HepG2 (cell line): ENCODE results near the gene PRDM11. TPM values are rescaled to one million over a fixed set of nuclear protein-coding genes. Genes with fewer than 3 reads are reported as not detected.
A peak's percentile ranks its signal among the peaks of the same experiment; 100 is the strongest.

Experiments used
- AFF4 ChIP-seq: sonication (generic); formaldehyde crosslinking; IDR thresholded peaks from 2 replicates; pipeline ENCODE4 v1.4.0; 2020; ENCODE audit warnings: missing genetic modification reagents
- AHR ChIP-seq: IDR thresholded peaks from 2 replicates; pipeline ENCODE4 v1.6.1; 2018; ENCODE audit warnings: missing genetic modification reagents, missing compliant biosample characterization
- ARID5B ChIP-seq: IDR thresholded peaks from 2 replicates; pipeline ENCODE4 v1.4.0; 2020; ENCODE audit warnings: mild to moderate bottlenecking, missing genetic modification reagents
- HIC2 ChIP-seq: sonication (generic); formaldehyde crosslinking; IDR thresholded peaks from 2 replicates; pipeline ENCODE4 v1.9.0; 2022; ENCODE audit warnings: low read depth, missing genetic modification reagents
- HOXA7 ChIP-seq: sonication (generic); formaldehyde crosslinking; IDR thresholded peaks from 2 replicates; pipeline ENCODE4 v1.8.1; 2022; ENCODE audit warnings: mild to moderate bottlenecking, missing genetic modification reagents, moderate library complexity
- KAT7 ChIP-seq: IDR thresholded peaks from 2 replicates; pipeline ENCODE4 v1.6.1; 2018; ENCODE audit warnings: borderline replicate concordance, missing compliant biosample characterization
- KAT8 ChIP-seq: IDR thresholded peaks from 2 replicates; pipeline ENCODE4 v1.6.1; 2016; ENCODE audit warnings: missing genetic modification reagents, missing compliant biosample characterization
- KDM3A ChIP-seq: IDR thresholded peaks from 2 replicates; pipeline ENCODE4 v1.6.1; 2018; ENCODE audit warnings: low read depth, missing compliant biosample characterization
- KLF11 ChIP-seq: IDR thresholded peaks from 2 replicates; pipeline ENCODE4 v1.6.1; 2016; ENCODE audit warnings: missing compliant biosample characterization
- NFE2L2 ChIP-seq: fragments of 150-350 bp; IDR thresholded peaks from 2 replicates; pipeline ENCODE4 v1.6.1; 2014; ENCODE audit warnings: low read length
- PHF21A ChIP-seq: sonication (generic); formaldehyde crosslinking; IDR thresholded peaks from 2 replicates; pipeline ENCODE4 v1.5.0; 2020; ENCODE audit warnings: mild to moderate bottlenecking, missing genetic modification reagents
- RFX5 ChIP-seq: IDR thresholded peaks from 2 replicates; pipeline ENCODE4 v1.6.1; 2011; ENCODE audit warnings: low read depth, low read length, improper control_type of control experiment
- SP4 ChIP-seq: sonication (generic); formaldehyde crosslinking; IDR thresholded peaks from 2 replicates; pipeline ENCODE4 v1.8.1; 2023; ENCODE audit warnings: mild to moderate bottlenecking, missing genetic modification reagents
- TSC22D2 ChIP-seq: sonication (generic); formaldehyde crosslinking; IDR thresholded peaks from 2 replicates; pipeline ENCODE4 v1.5.1; 2020; ENCODE audit warnings: missing genetic modification reagents, mild to moderate bottlenecking, borderline replicate concordance
- ZMYM4 ChIP-seq: sonication (generic); formaldehyde crosslinking; IDR thresholded peaks from 2 replicates; pipeline ENCODE4 v1.8.1; 2023; ENCODE audit warnings: mild to moderate bottlenecking, missing genetic modification reagents
- ZNF24 ChIP-seq: fragments of 450-650 bp; IDR thresholded peaks from 2 replicates; pipeline ENCODE4 v1.6.1; 2017; ENCODE audit warnings: antibody characterized with exemption, mild to moderate bottlenecking
- ZNF331 ChIP-seq: sonication (generic); formaldehyde crosslinking; IDR thresholded peaks from 2 replicates; pipeline ENCODE4 v1.4.0; 2020; ENCODE audit warnings: missing genetic modification reagents
- ZNF430 ChIP-seq: sonication (generic); formaldehyde crosslinking; IDR thresholded peaks from 2 replicates; pipeline ENCODE4 v1.9.0; 2021; ENCODE audit warnings: mild to moderate bottlenecking, missing genetic modification reagents
- ZNF740 ChIP-seq: sonication (generic); formaldehyde crosslinking; IDR thresholded peaks from 2 replicates; pipeline ENCODE4 v1.4.0; 2020; ENCODE audit warnings: missing genetic modification reagents
- ZNF777 ChIP-seq: sonication (generic); formaldehyde crosslinking; IDR thresholded peaks from 2 replicates; pipeline ENCODE4 v1.4.0; 2020; ENCODE audit warnings: missing genetic modification reagents
- ZNF841 ChIP-seq: sonication (generic); formaldehyde crosslinking; IDR thresholded peaks from 2 replicates; pipeline ENCODE4 v1.8.1; 2023; ENCODE audit warnings: missing genetic modification reagents, borderline replicate concordance
- ZNF879 ChIP-seq: sonication (generic); formaldehyde crosslinking; IDR thresholded peaks from 2 replicates; pipeline ENCODE4 v1.8.1; 2023; ENCODE audit warnings: missing genetic modification reagents
- polyA plus RNA-seq, 8 experiments: library from polyadenylated mRNA; depleted of rRNA in 3 of 8; stranded (reverse) in 7 of 8; unstranded in 1 of 8; fragments of >200 nt; fragmentation: Illumina TruSeq in 4 of 8; extraction: Trizol in 4 of 8; gene quantifications; 2 replicates each; pipeline versions ENCODE4 v1.2.1 to v1.2.3, GENCODE V29; 2011 to 2016; ENCODE audit warnings: low read depth in 4 of 8, missing spikeins in 1 of 8, mixed read lengths in 1 of 8; ENCODE audit not compliant: insufficient read depth in 1 of 8
- total RNA-seq, 5 experiments: library from RNA; depleted of rRNA; stranded (reverse); fragments of >200 nt; fragmentation: Illumina TruSeq; extraction: Trizol; gene quantifications; 2 replicates each; pipeline ENCODE4 v1.2.3, GENCODE V29; 2016; ENCODE audit warnings: low read depth in 1 of 5

The PRDM11 gene
- total and polyA plus RNA-seq, 2 of the 13 experiments (the other 11 are each of a cell fraction or from before 2014, with no cell fraction given) = 3.4 to 4.7 TPM

- TF ChIP-seq HOXA7 = no peak
- TF ChIP-seq ARID5B = 0 out of 2 replicates have a peak, but pooled peaks have one; percentile 13
- no peak for TF ChIP-seq ZNF841 (CRISPR knock-in tag)
- TF ChIP-seq KAT8 (CRISPR knock-in tag) = peak; percentile 34; the same call in 1 of the 2 replicates
- TF ChIP-seq ZNF740 = peak; percentile 72
- no peak for TF ChIP-seq AFF4 (CRISPR knock-in tag)
- TF ChIP-seq SP4 (CRISPR knock-in tag) = peak; percentile 66; the same call in 1 of the 2 replicates
- TF ChIP-seq RFX5 = no peak
- no peak for TF ChIP-seq ZNF24
- TF ChIP-seq ZNF879 (CRISPR knock-in tag) = no peak
- no peak for TF ChIP-seq ZNF331 (CRISPR knock-in tag)
- TF ChIP-seq KLF11 = no peak
- no peak for TF ChIP-seq ZMYM4
- TF ChIP-seq KAT7 (CRISPR knock-in tag) = no peak
- TF ChIP-seq PHF21A (CRISPR knock-in tag) = no peak
- TF ChIP-seq AHR (CRISPR knock-in tag) = 0 out of 2 replicates have a peak, but pooled peaks have one; percentile 14
- TF ChIP-seq KDM3A (CRISPR knock-in tag) = no peak
- no peak for TF ChIP-seq HIC2 (CRISPR knock-in tag)
- no peak for TF ChIP-seq NFE2L2
- 0 out of 2 replicates have a peak, but pooled peaks have one; percentile 60 for TF ChIP-seq TSC22D2 (CRISPR knock-in tag)
- 0 out of 2 replicates have a peak, but pooled peaks have one; percentile 65 for TF ChIP-seq ZNF430
- TF ChIP-seq ZNF777 = peak; percentile 60; the same call in 1 of the 2 replicates
Observed at GRCh38 chr11:45147017-45147728, 734 bp downstream of the PRDM11 start (continued).
